HEK293 (cell line): Measurements from ENCODE around the gene KRI1.

Source experiments
- ZFHX2 ChIP-seq: fragments of 450-650 bp; formaldehyde crosslinking; conservative IDR thresholded peaks from 2 replicates; pipeline ENCODE4 v1.5.1; 2016; ENCODE audit warnings: missing biosample characterization, missing genetic modification characterization
- ZNF610 ChIP-seq: fragments of 450-650 bp; formaldehyde crosslinking; IDR thresholded peaks from 2 replicates; pipeline ENCODE4 v1.5.1; 2016; ENCODE audit warnings: missing biosample characterization, missing genetic modification characterization, borderline replicate concordance
- ZNF843 ChIP-seq: fragments of 450-650 bp; formaldehyde crosslinking; IDR thresholded peaks from 2 replicates; pipeline ENCODE4 v1.5.1; 2016; ENCODE audit warnings: missing biosample characterization, missing genetic modification characterization
- TF ChIP-seq, protein P1 (sequence below): IDR thresholded peaks from 2 replicates; pipeline ENCODE4 v1.6.1; 2011; ENCODE audit warnings: mild to moderate bottlenecking, low read depth, low read length, borderline replicate concordance
- TF ChIP-seq, protein P2 (sequence below): fragments of 450-650 bp; formaldehyde crosslinking; IDR thresholded peaks from 2 replicates; pipeline ENCODE4 v1.5.1; 2016; ENCODE audit warnings: missing biosample characterization, missing genetic modification characterization
- TF ChIP-seq, protein P3 (sequence below): fragments of 450-650 bp; formaldehyde crosslinking; IDR thresholded peaks from 2 replicates; pipeline ENCODE4 v1.5.1; 2016; ENCODE audit warnings: missing biosample characterization, missing genetic modification characterization

DNA sequence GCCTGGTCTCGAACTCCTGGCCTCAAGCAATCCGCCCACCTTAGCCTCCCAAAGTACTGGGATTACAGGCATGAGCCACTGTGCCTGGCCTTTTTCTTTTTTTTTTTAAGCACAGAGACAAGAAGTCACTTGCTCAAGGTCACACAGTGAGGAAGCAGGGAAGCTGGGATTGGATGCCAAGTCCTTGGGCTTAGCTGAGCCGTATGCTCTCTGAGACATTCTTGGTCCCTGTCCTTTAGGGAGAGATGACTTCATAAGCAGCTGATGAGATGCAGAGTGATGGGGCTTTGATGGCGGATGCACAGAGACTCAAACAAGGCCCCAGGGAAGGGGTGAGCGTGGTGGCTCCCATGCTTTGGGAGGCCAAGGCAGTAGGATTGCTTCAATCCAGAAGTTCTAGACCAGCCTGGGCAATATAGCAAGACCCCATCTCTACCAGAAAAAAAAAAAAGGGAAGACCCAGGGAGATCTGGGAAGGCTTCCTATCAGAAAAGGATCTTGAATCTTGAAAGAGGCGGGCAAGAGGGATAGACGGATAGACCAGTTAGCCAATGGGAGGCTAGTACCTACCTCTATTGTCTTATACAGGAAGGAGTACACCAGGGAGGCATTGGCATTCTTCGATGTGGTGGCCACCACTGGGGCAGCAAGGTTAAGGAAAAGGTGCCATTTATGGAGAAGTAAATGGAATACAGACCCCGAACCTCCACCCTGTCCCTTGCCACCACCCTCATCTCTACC lies 17.4 kb upstream of the KRI1 start:
- TF ChIP-seq ZFHX2 (no peak), ZNF843 (tag by site-specific recombination) (no peak), ZNF610 (tag by site-specific recombination) (no peak)
- TF ChIP-seq, protein P1, sequence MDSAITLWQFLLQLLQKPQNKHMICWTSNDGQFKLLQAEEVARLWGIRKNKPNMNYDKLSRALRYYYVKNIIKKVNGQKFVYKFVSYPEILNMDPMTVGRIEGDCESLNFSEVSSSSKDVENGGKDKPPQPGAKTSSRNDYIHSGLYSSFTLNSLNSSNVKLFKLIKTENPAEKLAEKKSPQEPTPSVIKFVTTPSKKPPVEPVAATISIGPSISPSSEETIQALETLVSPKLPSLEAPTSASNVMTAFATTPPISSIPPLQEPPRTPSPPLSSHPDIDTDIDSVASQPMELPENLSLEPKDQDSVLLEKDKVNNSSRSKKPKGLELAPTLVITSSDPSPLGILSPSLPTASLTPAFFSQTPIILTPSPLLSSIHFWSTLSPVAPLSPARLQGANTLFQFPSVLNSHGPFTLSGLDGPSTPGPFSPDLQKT = no peak
- TF ChIP-seq, protein P2, sequence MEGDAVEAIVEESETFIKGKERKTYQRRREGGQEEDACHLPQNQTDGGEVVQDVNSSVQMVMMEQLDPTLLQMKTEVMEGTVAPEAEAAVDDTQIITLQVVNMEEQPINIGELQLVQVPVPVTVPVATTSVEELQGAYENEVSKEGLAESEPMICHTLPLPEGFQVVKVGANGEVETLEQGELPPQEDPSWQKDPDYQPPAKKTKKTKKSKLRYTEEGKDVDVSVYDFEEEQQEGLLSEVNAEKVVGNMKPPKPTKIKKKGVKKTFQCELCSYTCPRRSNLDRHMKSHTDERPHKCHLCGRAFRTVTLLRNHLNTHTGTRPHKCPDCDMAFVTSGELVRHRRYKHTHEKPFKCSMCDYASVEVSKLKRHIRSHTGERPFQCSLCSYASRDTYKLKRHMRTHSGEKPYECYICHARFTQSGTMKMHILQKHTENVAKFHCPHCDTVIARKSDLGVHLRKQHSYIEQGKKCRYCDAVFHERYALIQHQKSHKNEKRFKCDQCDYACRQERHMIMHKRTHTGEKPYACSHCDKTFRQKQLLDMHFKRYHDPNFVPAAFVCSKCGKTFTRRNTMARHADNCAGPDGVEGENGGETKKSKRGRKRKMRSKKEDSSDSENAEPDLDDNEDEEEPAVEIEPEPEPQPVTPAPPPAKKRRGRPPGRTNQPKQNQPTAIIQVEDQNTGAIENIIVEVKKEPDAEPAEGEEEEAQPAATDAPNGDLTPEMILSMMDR (tag by site-specific recombination) = no peak
- TF ChIP-seq, protein P3, sequence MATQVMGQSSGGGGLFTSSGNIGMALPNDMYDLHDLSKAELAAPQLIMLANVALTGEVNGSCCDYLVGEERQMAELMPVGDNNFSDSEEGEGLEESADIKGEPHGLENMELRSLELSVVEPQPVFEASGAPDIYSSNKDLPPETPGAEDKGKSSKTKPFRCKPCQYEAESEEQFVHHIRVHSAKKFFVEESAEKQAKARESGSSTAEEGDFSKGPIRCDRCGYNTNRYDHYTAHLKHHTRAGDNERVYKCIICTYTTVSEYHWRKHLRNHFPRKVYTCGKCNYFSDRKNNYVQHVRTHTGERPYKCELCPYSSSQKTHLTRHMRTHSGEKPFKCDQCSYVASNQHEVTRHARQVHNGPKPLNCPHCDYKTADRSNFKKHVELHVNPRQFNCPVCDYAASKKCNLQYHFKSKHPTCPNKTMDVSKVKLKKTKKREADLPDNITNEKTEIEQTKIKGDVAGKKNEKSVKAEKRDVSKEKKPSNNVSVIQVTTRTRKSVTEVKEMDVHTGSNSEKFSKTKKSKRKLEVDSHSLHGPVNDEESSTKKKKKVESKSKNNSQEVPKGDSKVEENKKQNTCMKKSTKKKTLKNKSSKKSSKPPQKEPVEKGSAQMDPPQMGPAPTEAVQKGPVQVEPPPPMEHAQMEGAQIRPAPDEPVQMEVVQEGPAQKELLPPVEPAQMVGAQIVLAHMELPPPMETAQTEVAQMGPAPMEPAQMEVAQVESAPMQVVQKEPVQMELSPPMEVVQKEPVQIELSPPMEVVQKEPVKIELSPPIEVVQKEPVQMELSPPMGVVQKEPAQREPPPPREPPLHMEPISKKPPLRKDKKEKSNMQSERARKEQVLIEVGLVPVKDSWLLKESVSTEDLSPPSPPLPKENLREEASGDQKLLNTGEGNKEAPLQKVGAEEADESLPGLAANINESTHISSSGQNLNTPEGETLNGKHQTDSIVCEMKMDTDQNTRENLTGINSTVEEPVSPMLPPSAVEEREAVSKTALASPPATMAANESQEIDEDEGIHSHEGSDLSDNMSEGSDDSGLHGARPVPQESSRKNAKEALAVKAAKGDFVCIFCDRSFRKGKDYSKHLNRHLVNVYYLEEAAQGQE (tag by site-specific recombination) = no peak
